GM23248 (cell line): ENCODE measurements around the gene PPP6R3. TPM values are rescaled to one million over a fixed set of nuclear protein-coding genes. Genes with fewer than 3 reads are reported as not detected.

Source experiments
- DNase-seq: peaks from one replicate; pipeline ENCODE4 v3.0.0-alpha.2; 2015
- H2AFZ ChIP-seq: fragments of 200-600 bp; sonication (generic); 2 replicates; pipeline ENCODE4 v1.6.1; 2016; ENCODE audit warnings: antibody characterized with exemption
- H3F3A ChIP-seq: fragments of 200-600 bp; sonication (generic); 2 replicates; pipeline ENCODE4 v1.6.1; 2016; ENCODE audit warnings: mild to moderate bottlenecking, antibody characterized with exemption, mixed run types; ENCODE audit not compliant: insufficient read depth
- H3K27ac ChIP-seq: fragments of 200-600 bp; sonication (generic); 2 replicates; pipeline ENCODE4 v1.5.1; 2016; ENCODE audit warnings: mild to moderate bottlenecking
- H3K27me3 ChIP-seq: fragments of 200-600 bp; sonication (generic); replicated peaks from 2 replicates; pipeline ENCODE4 v1.6.1; 2016; ENCODE audit warnings: mild to moderate bottlenecking; ENCODE audit not compliant: insufficient read depth
- H3K36me3 ChIP-seq: fragments of 200-600 bp; sonication (generic); 2 replicates; pipeline ENCODE4 v1.6.1; 2016; ENCODE audit warnings: low read depth, mild to moderate bottlenecking
- H3K4me1 ChIP-seq: fragments of 200-600 bp; sonication (generic); 2 replicates; pipeline ENCODE4 v1.6.1; 2016; ENCODE audit warnings: mild to moderate bottlenecking; ENCODE audit not compliant: insufficient read depth
- H3K4me2 ChIP-seq: fragments of 200-600 bp; sonication (generic); one replicate; pipeline ENCODE4 v1.6.1; 2016; ENCODE audit warnings: mild to moderate bottlenecking; ENCODE audit not compliant: unreplicated experiment
- H3K4me3 ChIP-seq: fragments of 200-600 bp; sonication (generic); 2 replicates; pipeline ENCODE4 v1.5.1; 2016; ENCODE audit warnings: mild to moderate bottlenecking
- H3K79me2 ChIP-seq: fragments of 200-600 bp; sonication (generic); 2 replicates; pipeline ENCODE4 v1.6.1; 2016; ENCODE audit warnings: mild to moderate bottlenecking; ENCODE audit not compliant: insufficient read depth
- H3K9ac ChIP-seq: fragments of 200-600 bp; sonication (generic); 2 replicates; pipeline ENCODE4 v1.6.1; 2016; ENCODE audit warnings: mild to moderate bottlenecking
- H3K9me2 ChIP-seq: fragments of 200-600 bp; sonication (generic); 2 replicates; pipeline ENCODE4 v1.6.1; 2016; ENCODE audit warnings: mixed run types, mild to moderate bottlenecking, moderate library complexity; ENCODE audit not compliant: insufficient read depth
- H3K9me3 ChIP-seq: fragments of 200-600 bp; sonication (generic); one replicate; pipeline ENCODE4 v1.6.1; 2017; ENCODE audit warnings: low read depth
- H4K20me1 ChIP-seq: fragments of 200-600 bp; sonication (generic); 2 replicates; pipeline ENCODE4 v1.6.0; 2016; ENCODE audit not compliant: insufficient read depth
- EZH2 ChIP-seq: fragments of 200-600 bp; sonication (generic); IDR thresholded peaks from 2 replicates; pipeline ENCODE4 v1.6.1; 2018; ENCODE audit warnings: antibody characterized with exemption, mild to moderate bottlenecking; ENCODE audit not compliant: insufficient read depth, poor library complexity, severe bottlenecking
- EZH2phosphoT487 ChIP-seq: fragments of 200-600 bp; sonication (generic); IDR thresholded peaks from 2 replicates; pipeline ENCODE4 v1.6.1; 2018; ENCODE audit warnings: antibody characterized with exemption, moderate library complexity, mild to moderate bottlenecking, low read depth; ENCODE audit not compliant: insufficient read depth
- WGBS, 2 experiments: methylation state at CpG; one replicate each; pipeline ENCODE4 v1.1.6; 2015 to 2017; ENCODE audit warnings: low lambda C conversion rate in 2 of 2, low coverage in 1 of 2; ENCODE audit errors: missing lambda C conversion rate in 2 of 2; 5-methylcytosine and 5-hydroxymethylcytosine counted together
- in situ Hi-C: fragments of 300-500 bp; cut with MboI; formaldehyde crosslinking; loops from 2 replicates; pipeline ENCODE4 v1.15.0; 2020
- polyA plus RNA-seq: library from polyadenylated mRNA; unstranded; fragments of >200 nt; fragmentation: Nextera tagmentation; extraction: Ambion mirVana; gene quantifications from 2 replicates; pipeline ENCODE4 v1.2.1, GENCODE V29; 2016
- total RNA-seq: library from RNA; depleted of rRNA; stranded (reverse); fragments of >200 nt; shearing (Covaris generic); gene quantifications from 2 replicates; pipeline ENCODE4 v1.2.3, GENCODE V29; 2014

PPP6R3 gene
- total and polyA plus RNA-seq, 2 experiments from 2014 or later: 47.5 to 96.0 TPM

DNA sequence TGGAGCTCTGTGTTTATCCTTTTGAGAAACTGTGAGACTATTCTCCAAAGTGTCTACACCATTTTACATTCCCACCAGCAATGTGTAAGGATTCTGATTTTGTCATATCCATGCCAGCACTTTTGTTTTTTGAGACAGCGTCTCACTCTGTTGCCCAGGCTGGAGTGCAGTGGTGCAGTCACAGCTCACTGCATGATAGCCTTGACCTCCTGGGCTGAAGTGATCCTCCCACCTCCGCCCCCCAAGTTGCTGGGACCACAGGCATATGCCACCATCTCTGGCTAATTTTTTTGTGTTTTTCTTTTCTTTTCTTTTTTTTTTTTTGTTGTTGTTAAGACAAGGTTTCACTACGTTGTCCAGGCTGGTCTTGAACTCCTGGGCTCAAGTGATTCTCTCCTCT lies 35.3 kb downstream of the PPP6R3 start:
- DNase-seq: no peak
- H4K20me1 ChIP-seq: peaks cover 48% of the 10 kb centered on the region; the same call in 1 of the 2 replicates

DNA sequence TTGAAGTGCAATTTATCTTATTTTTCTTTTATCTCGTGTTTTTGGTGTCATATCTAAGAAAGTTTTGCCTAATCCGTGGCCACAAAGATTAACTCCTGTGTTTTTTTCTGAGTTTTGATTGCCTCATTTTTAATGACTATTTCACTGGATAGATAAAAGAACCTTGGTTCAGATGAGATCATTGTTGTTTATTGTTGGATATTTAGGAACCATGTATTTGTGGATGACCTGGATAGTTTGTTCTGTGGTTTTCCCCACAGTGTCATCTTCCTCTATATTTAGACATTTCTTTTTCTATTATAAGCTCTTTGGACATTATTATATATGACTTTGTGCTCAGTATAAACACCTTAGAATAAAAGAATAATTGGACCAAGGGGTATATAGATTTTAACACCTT lies 37.2 kb downstream of the PPP6R3 start:
- Histone ChIP-seq H3K9ac (no peak overlapping the region), H2AFZ (no peak overlapping the region), H3K79me2 (peaks cover 99% of the 10 kb centered on the region), H3K4me2 (no peak overlapping the region), H3K4me3 (no peak overlapping the region), H3F3A (0 out of 2 replicates have a peak, but pooled peaks cover 7% of the 10 kb centered on the region), H3K27ac (no peak overlapping the region), H3K4me1 (peaks cover 6% of the 10 kb centered on the region; the same call in 1 of the 2 replicates), H3K27me3 (no peaks in the 10 kb centered on the region), H4K20me1 (peaks cover 54% of the 10 kb centered on the region), H3K36me3 (no peaks in the 10 kb centered on the region), H3K9me2 (no peaks in the 10 kb centered on the region), H3K9me3 (no peaks in the 10 kb centered on the region)
- 95 to 96% methylated on average over 2 of the region's 2 CpGs for WGBS, 2 experiments
- in situ Hi-C loops: no loop called here
- no peak for TF ChIP-seq EZH2phosphoT487
- DNase-seq: no peak

More for the DNA sequence above, 35.3 kb downstream of the PPP6R3 start:
- Histone ChIP-seq H3F3A (0 out of 2 replicates have a peak, but pooled peaks cover 7% of the 10 kb centered on the region), H3K4me2 (no peak overlapping the region), H3K4me3 (no peak overlapping the region), H3K36me3 (no peaks in the 10 kb centered on the region), H3K79me2 (peaks cover 99% of the 10 kb centered on the region), H2AFZ (no peak overlapping the region), H3K9me3 (no peaks in the 10 kb centered on the region), H3K9me2 (no peaks in the 10 kb centered on the region), H3K9ac (no peak overlapping the region), H3K27ac (no peak overlapping the region), H3K27me3 (no peaks in the 10 kb centered on the region), H3K4me1 (peaks cover 6% of the 10 kb centered on the region; the same call in 1 of the 2 replicates)
- WGBS, 2 experiments: 72 to 87% methylated on average over 3 of the region's 3 CpGs
- in situ Hi-C loops: no loop called here
- TF ChIP-seq EZH2 (no peak), EZH2phosphoT487 (no peak)

DNA sequence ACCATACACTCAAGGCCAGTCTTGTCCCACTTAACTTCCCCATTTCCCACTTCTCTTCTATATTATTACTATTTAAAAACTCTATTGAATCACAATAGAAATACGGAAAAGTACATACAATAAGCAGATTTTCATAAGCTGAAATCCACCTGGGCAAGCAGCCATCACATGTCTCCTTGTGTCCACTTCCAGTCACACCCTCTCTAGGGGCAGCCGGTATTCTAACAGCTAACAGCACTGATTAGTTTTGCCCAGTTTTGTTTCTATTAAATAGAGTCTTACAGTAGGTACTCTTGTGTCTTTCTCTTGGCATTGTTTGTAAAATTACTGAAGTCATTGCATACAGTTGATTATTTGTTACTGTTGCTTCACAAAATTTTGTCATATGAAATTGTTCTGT lies 37.8 kb downstream of the PPP6R3 start:
- in situ Hi-C loops: no loop called here
- H4K20me1 ChIP-seq: peaks cover 55% of the 10 kb centered on the region
- no peaks in the 10 kb centered on the region for H3K9me2 ChIP-seq
- no peak overlapping the region for H3K9ac ChIP-seq
- H3K36me3 ChIP-seq: no peaks in the 10 kb centered on the region
- no peak overlapping the region for H3K27ac ChIP-seq
- H3K27me3 ChIP-seq: no peaks in the 10 kb centered on the region
- H3K4me1 ChIP-seq: peaks cover 6% of the 10 kb centered on the region; the same call in 1 of the 2 replicates
- 20 to 38% methylated on average over 2 of the region's 2 CpGs for WGBS, 2 experiments
- no peak overlapping the region for H2AFZ ChIP-seq
- no peak overlapping the region for H3K4me2 ChIP-seq
- no peaks in the 10 kb centered on the region for H3K9me3 ChIP-seq
- peaks cover 99% of the 10 kb centered on the region for H3K79me2 ChIP-seq
- no peak overlapping the region for H3K4me3 ChIP-seq
- TF ChIP-seq EZH2: no peak
- TF ChIP-seq EZH2phosphoT487: no peak
- no peak for DNase-seq
- 0 out of 2 replicates have a peak, but pooled peaks cover 7% of the 10 kb centered on the region for H3F3A ChIP-seq

DNA sequence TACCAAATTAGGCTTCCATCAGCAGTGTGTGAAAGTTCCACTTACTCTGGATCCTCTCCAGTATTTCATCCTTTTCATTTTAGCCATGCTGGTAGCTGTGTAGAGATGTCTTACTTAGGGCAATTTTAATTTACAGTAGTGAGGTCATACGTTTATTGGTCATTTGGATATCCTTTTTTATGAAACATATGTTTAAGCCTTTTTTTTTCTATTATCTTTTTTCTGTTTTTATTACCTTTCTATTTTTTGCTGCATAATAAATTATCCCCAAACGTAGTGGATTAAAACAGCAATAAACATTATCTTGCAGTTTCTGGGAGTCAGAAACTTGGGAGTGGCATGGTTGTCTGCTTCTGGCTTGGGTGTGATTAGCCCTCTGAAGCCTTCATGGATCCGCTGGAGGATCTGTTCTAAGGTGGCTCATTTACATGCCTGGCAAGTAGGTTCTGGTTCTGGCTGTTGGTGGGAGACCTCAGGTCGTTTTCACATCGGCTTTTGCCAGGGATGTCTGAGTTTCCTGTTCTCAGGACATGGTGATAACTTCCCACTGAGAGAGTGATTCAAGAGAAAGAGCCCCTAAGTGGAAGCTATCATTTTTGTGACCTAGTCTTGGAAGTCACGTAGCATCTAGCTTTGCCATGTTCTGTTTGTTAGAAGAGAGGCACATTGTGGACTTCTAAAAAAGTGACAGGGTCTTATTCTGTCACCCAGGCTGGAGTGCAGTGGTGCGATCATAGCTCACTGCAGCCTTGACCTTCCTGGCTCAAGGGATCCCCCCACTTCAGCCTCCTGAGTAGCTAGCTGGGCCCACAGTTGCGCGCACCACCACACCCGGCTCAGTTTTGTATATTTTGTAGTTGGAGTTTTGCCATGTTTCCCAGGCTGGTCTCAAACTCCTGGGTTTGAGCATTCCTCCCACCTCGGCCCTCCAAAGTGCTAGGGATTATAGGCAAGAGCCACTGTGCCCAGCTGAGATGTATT lies 38.6 kb downstream of the PPP6R3 start:
- Histone ChIP-seq H3K4me2 (no peak overlapping the region), H3K27ac (no peak overlapping the region), H3K4me1 (peaks cover 6% of the 10 kb centered on the region; the same call in 1 of the 2 replicates), H3F3A (0 out of 2 replicates have a peak, but pooled peaks cover 7% of the 10 kb centered on the region), H3K36me3 (no peaks in the 10 kb centered on the region), H3K27me3 (no peaks in the 10 kb centered on the region), H4K20me1 (peaks cover 60% of the 10 kb centered on the region), H3K9me3 (no peaks in the 10 kb centered on the region), H3K79me2 (peaks cover 100% of the 10 kb centered on the region), H3K4me3 (no peak overlapping the region), H2AFZ (no peak overlapping the region), H3K9me2 (no peaks in the 10 kb centered on the region), H3K9ac (no peak overlapping the region)
- no peak for DNase-seq
- in situ Hi-C loops: no loop called here
- 69 to 72% methylated on average over 11 of the region's 11 CpGs for WGBS, 2 experiments
- TF ChIP-seq EZH2phosphoT487 (no peak), EZH2 (no peak)
